Colonic mucosa (tissue), 4 donors: ENCODE results near the gene CNTNAP5. TPM values are rescaled to one million over a fixed set of nuclear protein-coding genes. Genes with fewer than 3 reads are reported as not detected.

Experiments used
- DNase-seq: peaks from one replicate; pipeline ENCODE4 v3.0.0-alpha.2; 2020
- H3K27ac ChIP-seq: fragments of 200-600 bp; one replicate; pipeline ENCODE4 v1.8.0; 2021
- H3K27me3 ChIP-seq: fragments of 200-600 bp; one replicate; pipeline ENCODE4 v1.8.0; 2021
- H3K36me3 ChIP-seq: fragments of 200-600 bp; one replicate; pipeline ENCODE4 v1.8.0; 2021
- H3K4me1 ChIP-seq: fragments of 200-600 bp; one replicate; pipeline ENCODE4 v1.8.0; 2021; ENCODE audit warnings: mild to moderate bottlenecking
- H3K4me3 ChIP-seq: fragments of 200-600 bp; one replicate; pipeline ENCODE4 v1.8.0; 2021
- H3K9ac ChIP-seq, 2 donors: one replicate each; pipeline ENCODE4 v1.7.0; 2013; ENCODE audit warnings: control low read depth in 2 of 2, low read depth in 2 of 2, low read length in 2 of 2
- H3K9me3 ChIP-seq: fragments of 200-600 bp; one replicate; pipeline ENCODE4 v1.8.0; 2021
- intact Hi-C: fragments of 100-400 bp; cut with DNase I; formaldehyde crosslinking; loops from one replicate; pipeline ENCODE4 v1.14.1; 2022
- total RNA-seq, 2 donors: library from RNA; stranded (reverse); fragmentation: NEBNext Ultra II Directional in 1 of 2; extraction: Animal tissue kit (Norgen Biotek cat#: 25700) in 1 of 2; gene quantifications; one replicate each; pipeline ENCODE4 v1.2.1, GENCODE V29; 2021
- TF ChIP-seq, protein P1 (sequence below): fragments of 200-600 bp; IDR thresholded peaks from one replicate; pipeline ENCODE4 v1.8.0; 2022; ENCODE audit warnings: antibody characterized with exemption, mild to moderate bottlenecking
- donor health status: healthy.
- donor health status: DM: no; HTN: no; CAD: no.
- donor health status: DM: no; HTN: no; CAD: no.

CNTNAP5 gene
- total RNA-seq, 2 donors from 2014 or later: 0.35 TPM; not detected in 1

DNA sequence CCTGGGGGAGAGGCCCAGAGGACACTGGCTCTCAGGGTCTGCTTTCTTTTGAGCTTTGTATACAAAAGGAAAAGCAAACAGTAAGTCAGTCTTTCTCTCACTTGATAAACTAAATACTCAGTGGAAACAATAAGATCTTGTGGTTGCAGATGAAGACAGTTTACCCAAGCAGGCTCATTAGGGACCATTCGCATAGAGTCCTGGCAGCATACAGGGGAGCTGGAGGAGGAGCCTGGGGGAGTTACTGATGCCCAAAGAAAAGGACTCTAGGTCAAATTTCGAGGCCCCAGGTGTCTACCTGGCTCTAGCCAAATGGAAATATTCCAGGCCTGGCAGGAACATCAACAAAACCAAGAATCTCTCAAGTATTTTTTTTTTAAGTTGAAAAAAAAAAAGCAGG is 225.3 kb downstream of the CNTNAP5 start:
- DNase-seq: no peak
- Histone ChIP-seq H3K27ac (no peak overlapping the region), H3K9me3 (no peaks in the 10 kb centered on the region), H3K4me1 (no peaks in the 10 kb centered on the region), H3K9ac (no peak overlapping the region), H3K4me3 (no peak overlapping the region), H3K36me3 (no peaks in the 10 kb centered on the region), H3K27me3 (no peaks in the 10 kb centered on the region)
- TF ChIP-seq, protein P1, sequence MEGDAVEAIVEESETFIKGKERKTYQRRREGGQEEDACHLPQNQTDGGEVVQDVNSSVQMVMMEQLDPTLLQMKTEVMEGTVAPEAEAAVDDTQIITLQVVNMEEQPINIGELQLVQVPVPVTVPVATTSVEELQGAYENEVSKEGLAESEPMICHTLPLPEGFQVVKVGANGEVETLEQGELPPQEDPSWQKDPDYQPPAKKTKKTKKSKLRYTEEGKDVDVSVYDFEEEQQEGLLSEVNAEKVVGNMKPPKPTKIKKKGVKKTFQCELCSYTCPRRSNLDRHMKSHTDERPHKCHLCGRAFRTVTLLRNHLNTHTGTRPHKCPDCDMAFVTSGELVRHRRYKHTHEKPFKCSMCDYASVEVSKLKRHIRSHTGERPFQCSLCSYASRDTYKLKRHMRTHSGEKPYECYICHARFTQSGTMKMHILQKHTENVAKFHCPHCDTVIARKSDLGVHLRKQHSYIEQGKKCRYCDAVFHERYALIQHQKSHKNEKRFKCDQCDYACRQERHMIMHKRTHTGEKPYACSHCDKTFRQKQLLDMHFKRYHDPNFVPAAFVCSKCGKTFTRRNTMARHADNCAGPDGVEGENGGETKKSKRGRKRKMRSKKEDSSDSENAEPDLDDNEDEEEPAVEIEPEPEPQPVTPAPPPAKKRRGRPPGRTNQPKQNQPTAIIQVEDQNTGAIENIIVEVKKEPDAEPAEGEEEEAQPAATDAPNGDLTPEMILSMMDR: no peak
- intact Hi-C loops: no loop called here

DNA sequence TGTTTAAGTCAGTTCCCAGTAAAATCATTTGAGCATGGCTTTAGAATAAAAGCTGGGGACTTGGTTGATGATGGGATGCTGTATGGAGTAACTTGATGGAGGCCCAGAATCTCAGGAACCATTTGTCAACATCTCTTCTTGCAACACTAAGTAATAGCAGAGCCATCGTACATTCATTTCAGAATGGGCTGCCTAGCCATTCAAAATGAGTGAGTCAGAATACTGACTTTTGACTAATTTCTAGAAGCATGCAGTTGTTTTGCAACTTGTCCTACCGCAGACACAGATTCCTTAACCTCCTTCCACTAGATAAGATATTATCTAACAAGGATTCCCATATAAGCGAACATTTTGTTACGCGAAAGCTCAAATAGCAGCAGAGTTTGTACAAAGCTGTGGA is 229.5 kb downstream of the CNTNAP5 start:
- Histone ChIP-seq H3K4me1 (no peaks in the 10 kb centered on the region), H3K9ac (no peak overlapping the region), H3K36me3 (no peaks in the 10 kb centered on the region), H3K27ac (no peak overlapping the region), H3K4me3 (no peak overlapping the region), H3K27me3 (no peaks in the 10 kb centered on the region), H3K9me3 (no peaks in the 10 kb centered on the region)
- no peak for DNase-seq
- TF ChIP-seq, protein P1: no peak
- intact Hi-C loops: no loop called here

DNA sequence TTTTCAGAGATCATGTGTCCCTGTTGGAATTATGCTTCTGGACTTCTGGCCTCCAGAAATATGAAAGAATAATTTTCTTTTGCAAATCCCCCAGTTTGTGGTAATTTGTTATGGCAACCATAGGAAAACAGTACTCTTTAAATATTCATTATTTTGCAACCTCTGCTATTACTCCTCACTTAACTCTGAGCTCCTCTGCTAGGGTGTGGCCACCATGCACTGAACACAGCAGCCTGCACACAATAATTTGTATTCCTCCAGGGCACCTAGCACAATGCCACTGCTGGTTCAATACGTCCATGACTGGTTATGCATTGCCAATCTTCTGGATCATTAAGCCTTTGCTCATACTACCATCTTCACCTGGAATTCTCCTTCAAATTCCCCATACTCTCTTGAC is 232.0 kb downstream of the CNTNAP5 start:
- H3K4me3 ChIP-seq: no peak overlapping the region
- intact Hi-C loops: no loop called here
- no peaks in the 10 kb centered on the region for H3K9me3 ChIP-seq
- H3K27me3 ChIP-seq: no peaks in the 10 kb centered on the region
- DNase-seq: no peak
- H3K36me3 ChIP-seq: no peaks in the 10 kb centered on the region
- no peak overlapping the region for H3K9ac ChIP-seq
- no peak overlapping the region for H3K27ac ChIP-seq
- H3K4me1 ChIP-seq: no peaks in the 10 kb centered on the region
- TF ChIP-seq, protein P1: no peak

DNA sequence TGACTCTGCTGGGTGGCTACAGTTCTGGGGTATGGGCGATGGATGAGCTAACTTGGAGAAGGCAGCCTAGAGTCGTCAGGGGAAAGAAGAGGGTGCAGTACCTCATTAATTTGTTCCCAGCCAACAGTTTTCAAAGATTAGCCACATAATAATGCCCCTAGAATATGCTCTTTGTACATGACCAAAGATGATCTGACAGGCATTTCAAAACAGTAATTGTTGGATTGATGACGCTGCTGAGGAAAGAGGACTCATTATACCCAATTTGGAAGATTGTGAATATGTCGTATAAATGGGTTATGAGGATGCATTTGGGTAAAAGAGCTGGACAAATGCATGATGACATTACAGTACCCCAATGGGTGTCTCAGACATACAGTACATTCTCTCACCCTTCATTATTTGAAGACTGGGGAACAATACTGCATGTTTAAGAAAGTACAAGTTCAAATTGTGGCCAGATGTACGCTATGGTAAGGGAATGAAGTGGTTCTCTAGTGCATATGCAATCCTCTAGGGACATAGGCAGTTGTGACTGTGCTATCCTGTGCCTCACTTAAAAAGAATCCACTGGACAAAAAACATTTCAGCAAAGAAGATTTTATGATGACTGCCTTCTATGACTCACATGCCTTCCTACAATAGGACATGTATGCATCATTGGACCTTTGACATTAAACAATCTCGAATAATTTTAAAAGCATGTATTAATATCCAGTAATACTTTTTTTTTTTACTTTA is 233.2 kb downstream of the CNTNAP5 start:
- no peak for DNase-seq
- Histone ChIP-seq H3K4me3 (no peak overlapping the region), H3K9ac (no peak overlapping the region), H3K36me3 (no peaks in the 10 kb centered on the region), H3K27ac (no peak overlapping the region), H3K27me3 (no peaks in the 10 kb centered on the region), H3K9me3 (no peaks in the 10 kb centered on the region), H3K4me1 (no peaks in the 10 kb centered on the region)
- TF ChIP-seq, protein P1: no peak
- intact Hi-C loops: no loop called here

DNA sequence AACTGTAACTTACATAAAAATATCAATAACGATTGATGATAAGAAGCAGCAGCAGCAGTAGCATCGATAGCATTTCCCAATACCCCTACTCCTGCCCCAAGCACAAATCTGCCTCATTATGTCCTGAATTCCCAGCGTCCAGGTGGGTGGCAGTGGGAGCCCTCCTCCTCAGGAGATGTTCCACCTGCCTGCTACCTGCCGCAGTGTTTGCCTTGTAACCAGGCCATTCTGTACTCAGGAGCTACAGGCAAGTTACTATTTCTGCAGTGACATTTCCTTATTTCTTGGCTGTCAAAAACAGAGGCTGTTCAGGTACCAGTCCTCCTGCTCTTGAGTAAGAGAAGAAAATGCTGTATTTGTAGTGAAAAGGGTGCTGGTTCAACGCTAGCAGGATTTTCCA is 236.4 kb downstream of the CNTNAP5 start:
- Histone ChIP-seq H3K9me3 (no peaks in the 10 kb centered on the region), H3K27ac (no peak overlapping the region), H3K27me3 (no peaks in the 10 kb centered on the region), H3K36me3 (no peaks in the 10 kb centered on the region), H3K9ac (no peak overlapping the region), H3K4me1 (no peaks in the 10 kb centered on the region), H3K4me3 (no peak overlapping the region)
- TF ChIP-seq, protein P1: no peak
- intact Hi-C loops: no loop called here
- no peak for DNase-seq
